NCI-H2081 treated with DMSO at 0.1 percent for 48 hours (cell line): ENCODE data around the gene RGS3.
"Not testable (repeated sequence)": the region's sequence is repeated elsewhere in the genome, so short reads cannot be mapped to it uniquely, and the experiment has no call there.

Experiments used
- DNase-seq: peaks from one replicate; lab custom pipeline; 2025; lab: John Stamatoyannopoulos, UW

RGS3 gene

DNA sequence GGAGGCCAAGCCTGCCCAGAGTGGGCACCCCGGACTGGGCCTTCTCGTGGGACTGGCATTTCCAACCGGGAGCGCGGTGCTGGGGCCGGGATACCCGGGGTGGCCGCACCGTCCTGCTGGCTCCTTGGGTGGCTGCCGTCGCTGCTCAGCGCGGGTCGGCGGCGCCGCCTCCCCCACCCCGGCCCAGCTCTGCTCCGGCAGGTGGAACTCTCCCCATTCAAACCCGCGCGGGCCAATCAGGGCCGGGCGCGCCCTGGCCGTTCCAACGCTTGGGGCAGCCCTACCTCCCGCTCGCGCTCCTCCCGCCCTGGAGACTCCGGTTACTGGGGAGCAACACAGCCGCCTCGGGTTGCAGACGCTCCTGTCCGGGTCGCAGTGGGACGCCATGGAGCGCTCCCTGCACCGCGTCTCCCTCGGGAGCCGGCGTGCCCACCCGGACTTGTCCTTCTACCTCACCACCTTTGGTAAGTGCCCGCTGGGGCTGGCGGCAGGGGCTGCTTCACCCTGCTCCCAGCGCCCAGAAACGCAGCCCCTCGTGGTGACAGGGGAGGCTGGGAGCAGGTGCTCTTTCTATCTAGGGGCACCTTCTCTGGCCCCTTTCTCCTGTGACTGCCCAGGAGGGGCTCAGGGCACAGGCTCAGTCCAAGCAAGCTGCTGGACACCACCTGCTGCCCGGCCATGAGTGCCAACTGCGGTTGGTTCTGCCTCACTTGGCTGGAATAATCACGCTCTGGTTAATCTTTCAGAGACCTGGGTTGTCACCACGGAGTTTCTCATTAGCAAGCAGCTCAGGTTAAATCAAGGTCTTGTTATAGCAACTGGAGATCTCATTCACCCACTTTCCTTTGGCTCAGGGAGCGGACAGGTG, at the start of gene RGS3:
RGS3 (plus strand) TSS at position 310 of the 868 bp plus-strand sequence; CDS start at position 386, 76 bp downstream.
- DNase-seq, result peak; percentile 44

DNA sequence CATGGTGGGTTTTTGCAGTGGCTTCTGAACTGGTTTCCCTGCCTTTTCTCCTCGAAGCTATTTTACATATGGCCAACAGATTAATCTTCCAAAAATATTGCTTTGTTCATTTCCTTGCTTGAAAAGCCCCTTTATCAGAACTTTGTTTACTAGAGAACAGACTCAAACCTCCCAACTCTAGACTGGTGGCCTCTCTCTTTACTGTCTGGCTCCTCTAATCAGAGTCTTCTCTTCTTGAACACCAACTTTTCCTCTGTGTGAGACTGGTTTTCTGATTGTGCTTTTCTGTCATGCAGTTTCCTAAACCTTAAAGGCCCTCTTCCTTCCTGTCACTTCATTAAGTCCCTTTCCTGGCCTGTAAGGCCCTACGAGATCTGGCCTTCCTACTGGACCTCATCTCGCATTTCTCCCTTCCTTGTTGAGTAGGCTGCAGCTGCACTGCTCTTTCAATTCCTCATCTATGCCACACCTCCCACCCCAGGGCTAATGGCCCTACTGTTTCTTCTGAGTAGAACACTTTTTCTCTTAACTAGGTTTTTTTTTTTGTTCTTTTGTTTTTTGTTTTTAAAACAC, 47.3 kb upstream of the RGS3 start:
- no peak for DNase-seq

DNA sequence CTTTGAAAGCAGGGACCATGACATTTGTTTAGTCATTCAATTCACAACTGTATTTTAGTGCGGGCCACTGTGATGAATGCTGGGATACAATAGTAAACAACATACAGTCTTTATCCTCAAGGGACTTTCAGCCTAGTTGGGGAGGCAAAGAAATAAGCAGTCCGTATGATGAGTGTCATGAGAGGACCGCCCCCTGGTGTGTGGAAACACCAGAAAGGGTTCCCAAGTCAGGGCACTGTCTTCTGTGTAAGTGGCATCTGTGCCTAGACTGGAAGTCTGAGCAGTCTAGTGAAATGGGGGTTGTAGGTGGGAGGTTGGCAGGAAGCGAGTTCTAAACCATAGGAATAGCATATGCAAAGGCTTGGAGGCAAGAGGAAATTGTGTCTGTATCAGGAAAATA, 46.2 kb upstream of the RGS3 start:
- DNase-seq, result no peak

DNA sequence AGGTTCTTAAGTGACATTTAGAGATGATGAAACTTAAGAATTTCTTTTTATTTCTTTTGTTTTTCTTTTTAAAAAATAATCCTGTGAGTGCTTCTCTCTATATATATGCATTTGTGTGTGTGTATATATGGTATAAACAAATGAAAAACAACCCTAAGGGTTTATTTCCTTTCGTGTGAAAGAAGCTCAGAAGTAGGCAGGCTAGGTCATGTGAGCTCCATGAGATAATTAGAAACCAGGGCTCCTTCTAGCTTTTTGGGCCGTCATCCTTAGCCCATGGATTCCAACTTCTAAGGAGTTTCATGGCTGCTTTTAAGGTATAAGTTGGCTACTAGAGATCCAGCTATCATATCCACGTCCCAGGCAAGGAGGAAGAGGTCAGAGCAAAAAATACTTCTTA, 41.8 kb upstream of the RGS3 start:
- DNase-seq, result no peak

DNA sequence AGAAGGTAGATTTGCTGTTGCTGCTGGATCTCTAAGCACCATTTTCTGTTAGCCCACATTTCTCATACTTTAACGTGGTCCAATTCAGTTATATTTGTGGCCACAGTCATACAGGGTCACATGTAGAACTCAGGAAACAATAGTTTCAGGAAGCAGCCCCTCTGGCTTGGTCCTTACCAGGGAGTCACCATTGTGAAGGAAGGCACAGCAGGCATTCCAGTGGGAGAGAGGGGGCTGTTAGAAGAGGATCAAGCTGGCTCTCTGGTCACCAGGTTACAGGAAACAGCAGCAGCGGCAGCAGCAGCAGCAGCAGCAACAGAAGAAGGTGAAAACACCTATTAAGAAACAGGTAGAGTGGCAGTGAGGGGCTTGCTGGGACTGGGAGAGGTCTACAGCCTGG, 38.5 kb upstream of the RGS3 start:
- DNase-seq, result no peak

DNA sequence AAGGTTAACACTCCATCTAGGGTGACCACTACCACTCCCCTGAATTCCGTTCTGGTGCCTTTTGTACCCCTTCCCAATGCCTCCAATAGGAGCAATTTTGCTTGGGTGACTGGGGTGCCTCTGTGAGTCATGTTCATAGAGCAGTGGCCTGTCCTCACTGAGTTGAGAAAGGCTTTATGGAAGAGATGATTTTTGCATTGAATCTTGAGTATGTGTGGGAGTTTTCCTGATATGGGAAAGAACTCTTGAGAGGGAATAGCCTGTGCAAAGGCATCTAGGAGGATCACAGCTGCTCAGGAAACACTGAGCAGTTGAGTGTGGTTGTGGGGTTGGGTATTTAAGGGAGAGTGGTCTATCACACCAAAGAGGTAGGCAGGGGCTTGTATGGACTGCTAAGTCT, 36.8 kb upstream of the RGS3 start:
- no peak for DNase-seq

DNA sequence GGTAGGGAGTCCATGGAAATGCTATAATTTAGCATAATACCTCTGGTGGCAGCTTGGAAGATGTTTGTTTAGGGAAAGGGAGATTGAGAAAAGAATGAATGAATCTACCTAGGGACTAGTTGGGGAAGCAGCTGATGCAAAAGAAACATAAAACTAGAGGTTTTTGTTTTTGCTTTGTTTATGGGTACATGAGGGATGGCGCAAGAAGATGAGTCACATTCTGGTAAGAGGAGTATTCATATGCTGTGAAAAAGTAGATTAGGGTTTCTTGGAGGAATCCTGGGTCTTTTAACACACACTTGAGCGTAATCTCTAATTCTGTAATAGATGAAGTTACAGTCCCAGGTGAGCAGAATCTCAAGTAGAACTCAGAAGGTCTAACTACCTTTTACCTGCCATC, 35.9 kb upstream of the RGS3 start:
- DNase-seq, result no peak

DNA sequence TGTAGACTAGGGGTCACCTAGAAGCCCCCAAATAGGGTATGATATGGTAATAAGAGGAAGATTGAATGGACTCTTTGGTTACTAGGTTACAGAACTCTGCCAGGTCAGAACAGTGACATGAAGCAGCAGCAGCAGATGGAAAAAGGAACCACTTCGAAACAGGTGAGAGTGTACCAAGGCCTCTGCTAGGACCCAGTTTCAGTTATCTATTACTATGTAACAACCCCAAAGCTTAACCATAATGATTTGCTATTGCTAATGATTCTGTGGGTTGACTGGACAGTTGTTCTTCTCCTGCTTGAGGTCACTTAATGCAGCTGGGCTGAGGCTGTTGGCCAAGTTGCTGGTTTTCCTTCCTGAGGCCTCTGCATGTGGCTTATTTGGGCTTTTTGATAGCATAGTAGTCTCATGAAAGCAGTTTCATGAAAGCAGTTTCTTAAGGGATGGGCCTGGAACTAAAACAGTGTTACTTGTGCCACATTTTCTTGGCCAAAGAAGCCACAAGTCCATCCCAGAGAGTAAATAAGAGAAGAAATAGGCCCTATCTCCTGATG, 35.4 kb upstream of the RGS3 start:
- DNase-seq, result no peak

DNA sequence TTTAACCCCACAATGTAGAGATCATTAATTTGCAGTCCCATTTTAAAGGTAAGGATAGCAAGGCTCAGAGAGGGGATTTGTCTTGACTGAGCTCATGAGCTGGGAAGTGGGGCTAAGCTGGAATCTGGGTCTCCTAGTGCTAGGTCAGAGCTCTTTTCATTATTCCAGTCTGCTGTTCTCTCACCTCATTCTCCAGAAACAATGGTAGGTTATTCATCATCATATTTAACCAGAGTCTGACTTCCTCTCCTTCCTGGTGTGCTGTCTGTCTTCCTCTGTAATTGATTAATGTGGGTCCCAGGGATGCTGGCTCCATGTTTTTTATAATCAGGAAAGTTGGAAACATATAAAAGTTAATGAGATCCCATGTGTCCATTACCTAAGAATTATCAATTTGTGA, 32.3 kb upstream of the RGS3 start:
- no peak for DNase-seq

DNA sequence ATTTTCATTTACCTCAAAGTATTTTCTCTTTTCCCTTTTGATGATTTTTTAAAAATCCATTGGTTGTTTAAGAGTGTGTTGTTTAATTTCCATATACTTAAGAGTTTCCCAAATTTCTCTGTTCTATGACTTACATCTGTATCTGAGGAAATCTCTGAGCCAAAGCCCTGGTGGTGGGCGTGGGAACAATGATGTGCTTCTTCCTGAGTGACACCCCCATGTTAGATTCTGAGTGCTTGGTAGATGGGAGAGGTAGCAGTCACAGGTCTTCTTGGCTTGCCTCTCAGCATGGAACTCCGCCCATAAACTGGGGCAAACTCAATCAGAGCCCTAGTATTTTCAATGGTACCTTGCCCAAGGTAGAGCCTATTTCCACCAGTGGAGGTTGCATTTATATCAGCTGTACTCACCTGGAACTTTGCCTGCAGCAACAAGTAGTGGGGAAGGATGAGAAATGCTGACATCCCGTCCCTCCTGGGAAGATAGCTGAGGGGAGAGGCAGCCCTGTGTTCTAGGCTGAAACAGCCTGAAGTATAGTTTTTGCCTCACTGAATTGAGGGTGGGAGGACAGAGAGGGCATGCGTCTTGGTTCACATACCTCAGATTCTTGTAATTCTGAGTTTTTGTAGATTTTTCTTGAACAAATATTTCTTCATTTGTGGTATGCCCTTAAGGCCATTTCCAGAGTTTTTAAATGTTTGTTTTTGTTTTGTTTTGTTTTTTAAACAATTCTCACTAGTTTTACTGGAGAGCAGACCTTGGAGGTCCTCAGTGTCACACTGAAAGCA, 26.6 kb upstream of the RGS3 start:
- no peak for DNase-seq

DNA sequence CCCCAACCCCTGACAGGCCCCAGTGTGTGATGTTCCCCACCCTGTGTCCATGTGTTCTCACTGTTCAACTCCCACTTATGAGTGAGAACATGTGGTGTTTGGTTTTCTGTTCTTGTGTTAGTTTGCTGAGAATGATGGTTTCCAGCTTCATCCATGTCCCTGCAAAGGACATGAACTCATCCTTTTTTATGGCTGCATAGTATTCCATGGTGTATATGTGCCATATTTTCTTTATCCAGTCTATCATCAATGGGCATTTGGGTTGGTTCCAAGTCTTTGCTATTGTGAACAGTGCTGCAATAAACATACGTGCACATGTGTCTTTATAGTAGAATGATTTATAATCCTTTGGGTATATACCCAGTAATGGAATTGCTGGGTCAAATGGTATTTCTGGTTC, 25.8 kb upstream of the RGS3 start:
- DNase-seq, result not testable (repeated sequence)

DNA sequence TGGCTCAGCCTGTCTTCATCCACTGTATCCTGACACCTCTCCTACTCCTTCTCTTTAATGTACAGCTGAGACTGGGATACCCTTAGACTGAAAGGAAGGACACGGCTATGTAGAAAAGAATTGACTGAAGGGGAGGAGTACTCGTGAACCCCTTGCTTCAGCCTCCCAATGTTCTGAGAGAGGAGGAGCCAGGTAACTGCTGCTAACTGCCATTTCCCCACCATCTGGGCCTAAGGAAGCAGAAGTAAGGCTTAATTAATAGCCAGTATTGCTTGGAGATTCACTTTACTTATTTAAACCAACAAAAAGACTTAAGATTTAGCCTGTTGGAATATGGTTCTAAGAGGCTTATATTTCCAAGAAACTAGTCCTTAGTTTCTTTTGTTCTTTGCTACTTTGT, 18.8 kb upstream of the RGS3 start:
- no peak for DNase-seq

DNA sequence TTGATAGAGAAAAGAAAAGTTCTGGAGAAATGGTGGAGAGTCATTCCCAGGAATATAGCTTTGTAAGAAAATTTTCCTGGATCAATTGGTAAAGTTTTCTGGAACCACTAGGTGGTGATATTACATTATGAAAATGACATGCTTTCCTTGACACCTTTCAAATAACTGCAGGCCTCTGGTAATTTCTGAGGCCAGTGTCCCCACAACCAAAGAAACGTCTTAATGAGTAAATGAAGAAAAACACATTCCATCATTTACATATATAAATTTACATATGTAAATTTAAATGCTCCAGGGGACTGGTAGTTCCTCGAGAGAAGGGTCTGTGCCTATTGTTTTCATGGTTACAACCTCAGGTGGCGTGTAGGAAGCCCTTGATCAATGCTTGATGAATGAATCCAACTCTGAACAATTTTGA, 17.2 kb upstream of the RGS3 start:
- DNase-seq, result no peak

DNA sequence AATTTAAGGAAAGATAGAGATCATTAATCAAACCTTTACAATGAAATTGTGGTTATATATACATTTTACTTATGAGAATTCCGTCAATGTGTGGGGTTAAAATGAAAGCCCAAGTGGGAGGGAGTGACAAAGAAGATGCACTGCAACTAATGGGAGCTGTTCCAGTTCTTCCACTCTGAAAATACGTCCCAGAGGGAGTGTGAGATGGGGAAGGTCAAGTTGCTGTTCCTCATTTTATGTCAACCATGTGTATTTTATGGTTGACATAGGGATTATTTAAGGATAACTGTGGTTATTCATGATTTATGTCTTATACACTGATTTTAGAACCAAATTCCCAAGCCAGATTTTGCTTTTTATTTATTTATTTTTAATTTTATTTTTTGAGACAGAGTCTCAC, 14.2 kb upstream of the RGS3 start:
- DNase-seq, result no peak

DNA sequence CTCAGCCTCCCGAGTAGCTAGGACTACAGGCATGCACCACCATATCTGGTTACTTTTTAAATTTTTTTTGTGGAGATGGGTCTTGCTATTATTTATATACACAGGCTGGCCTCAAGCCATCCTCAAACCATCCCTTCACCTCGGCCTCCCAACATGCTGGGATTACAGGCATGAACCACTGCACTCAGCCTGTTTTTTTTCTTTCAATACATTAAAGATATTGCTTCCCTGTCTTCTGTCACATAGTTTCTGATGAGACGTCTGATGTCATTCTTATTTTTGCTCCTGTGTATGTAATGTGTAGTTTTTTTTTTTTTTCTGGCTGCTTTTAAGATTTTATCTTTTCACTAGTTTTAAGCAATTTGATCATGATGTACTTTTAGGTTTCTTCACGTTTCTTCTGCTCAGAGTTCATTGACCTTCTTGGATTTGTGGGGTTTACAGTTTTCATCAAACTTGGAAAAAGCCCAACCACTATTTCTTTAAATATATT, 11.4 kb upstream of the RGS3 start:
- DNase-seq, result no peak

DNA sequence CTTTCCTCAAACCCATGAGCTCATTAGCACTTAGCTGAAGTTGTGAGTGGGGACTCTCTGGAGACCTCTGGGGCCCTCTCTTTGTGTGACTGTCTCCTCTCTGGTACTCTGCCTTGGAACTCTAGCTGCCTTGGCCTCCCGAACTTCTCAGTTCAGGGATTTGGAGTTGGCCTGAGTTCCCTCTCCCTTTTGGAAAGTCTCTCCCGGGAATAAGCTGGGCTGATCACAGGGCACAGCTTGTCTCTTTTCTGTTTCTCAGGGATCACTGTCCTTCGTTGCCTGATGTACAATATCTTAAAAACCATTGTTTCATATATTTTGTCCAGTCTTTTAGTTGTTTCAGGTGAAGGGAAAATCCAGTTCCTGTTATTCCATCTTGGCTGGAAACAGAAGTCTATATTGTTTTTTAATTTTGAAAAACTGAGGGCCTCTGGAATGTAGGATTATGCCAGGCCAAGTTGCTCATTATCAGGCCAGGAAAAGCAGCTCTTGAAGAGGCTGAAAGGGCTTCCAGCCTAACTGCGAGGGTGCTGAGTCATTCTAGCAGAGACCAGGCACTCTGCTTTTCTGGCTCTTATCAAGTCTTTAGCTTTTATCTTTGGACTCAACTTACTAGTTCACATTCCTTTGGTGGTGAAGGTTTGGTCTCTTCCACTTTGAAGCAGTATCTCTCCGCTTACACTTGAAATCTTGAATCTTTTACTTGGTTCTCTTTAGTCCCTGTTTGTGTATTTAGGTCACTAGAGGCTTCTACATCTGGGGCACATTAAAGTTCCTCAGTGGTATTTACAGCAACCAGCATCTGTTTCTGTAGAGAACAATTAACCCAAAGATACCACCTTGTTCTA, 8.4 kb upstream of the RGS3 start:
- no peak for DNase-seq

DNA sequence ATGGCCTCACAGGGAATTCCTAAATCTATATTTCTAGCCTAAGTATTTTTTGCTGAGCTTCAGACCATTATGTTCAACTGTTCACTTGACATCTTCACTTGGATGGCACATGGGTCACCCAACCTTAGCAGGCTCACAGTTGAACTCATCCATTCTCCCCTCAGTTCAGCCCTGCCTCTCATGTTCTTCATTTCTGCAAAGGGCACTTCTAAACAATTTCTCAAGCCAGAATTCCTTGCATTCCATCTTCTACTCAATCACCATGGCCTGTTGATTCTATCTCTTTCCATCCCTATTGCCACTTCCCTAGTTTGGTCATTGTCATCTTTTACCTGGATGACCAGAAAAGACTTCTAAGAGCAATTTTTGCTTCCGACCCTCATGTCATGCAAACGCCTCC, 7.3 kb upstream of the RGS3 start:
- no peak for DNase-seq

DNA sequence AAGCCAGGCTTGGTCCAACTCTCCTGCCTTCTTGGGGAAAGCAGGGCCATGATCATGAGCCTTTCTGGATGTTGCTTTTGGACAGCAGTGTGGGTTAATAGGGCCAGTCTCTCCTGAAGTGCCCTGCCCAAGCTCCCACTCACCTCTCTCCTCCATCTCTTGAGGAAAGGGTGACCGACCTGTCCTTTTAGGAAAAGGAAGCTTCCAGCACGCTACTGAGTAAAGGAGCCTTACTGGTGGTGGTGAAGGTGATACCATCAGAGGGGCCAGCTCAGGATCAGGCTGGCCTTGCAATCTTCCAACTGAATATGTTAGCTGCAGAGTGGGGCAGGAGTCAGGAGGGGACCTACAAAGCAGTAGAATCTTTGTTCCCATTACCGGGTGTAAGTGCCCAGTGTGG, 2.2 kb upstream of the RGS3 start:
- no peak for DNase-seq

DNA sequence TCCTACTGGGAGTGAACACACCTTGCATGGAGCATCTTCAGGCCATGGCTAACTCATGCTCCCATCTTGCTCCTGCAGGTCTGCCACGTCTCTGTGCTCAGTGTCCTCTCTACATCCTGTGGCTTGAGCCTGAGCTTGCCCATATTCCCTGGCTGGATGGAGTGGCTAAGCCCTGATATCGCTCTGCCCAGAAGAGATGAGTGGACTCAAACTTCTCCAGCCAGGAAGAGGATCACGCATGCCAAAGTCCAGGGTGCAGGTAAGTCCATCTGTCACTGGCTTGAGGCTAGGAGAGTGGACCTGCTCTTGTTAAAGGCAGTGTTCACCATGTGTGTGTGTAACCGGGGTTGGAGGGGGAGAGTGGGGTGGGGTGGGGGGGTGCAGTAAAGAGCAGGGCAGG, 1.6 kb upstream of the RGS3 start:
- DNase-seq, result no peak

DNA sequence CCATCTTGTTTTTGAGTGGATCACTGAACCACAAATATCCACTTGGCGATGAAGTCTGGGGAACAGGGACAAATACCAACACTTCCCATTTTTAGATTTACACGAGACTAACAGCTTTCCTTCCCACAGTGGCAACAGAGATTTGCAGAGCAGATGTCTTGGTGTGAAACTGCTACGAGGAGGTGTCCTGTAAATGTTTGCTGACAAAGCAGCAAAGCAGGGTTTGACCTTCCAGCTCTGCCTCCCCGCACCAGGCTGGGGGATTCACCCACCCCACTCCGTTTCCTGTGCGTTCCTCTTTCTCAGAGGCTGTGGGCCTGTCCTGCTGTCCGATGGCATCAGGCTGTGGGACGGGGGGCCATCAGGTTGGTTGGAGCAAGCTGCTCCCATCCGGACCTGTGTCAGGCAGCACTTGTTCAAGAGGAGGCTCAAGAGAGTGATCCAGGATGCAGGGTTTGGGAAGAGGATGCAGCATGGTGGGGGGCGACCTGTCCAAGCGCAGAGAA, 693 bp upstream of the RGS3 start:
- DNase-seq, result no peak

DNA sequence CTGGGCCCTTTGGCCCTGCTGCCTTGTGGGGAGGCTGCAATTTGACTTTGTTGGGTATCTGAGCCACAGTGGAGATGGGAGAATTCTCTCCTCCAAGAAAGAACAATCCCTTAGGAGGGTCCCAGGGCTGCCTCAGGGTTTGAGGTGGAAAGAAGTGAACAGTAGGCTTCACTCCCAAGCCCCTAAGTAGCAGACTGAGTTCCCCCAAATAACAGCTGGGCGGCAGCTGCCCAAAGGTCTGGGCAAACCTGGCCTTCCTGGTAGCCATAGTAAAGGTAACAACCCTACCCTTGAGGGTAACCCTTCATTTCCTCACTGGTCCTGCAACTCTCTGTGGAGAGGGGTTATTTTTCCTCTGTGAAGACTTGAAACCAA, 746 bp downstream of the RGS3 start:
- no peak for DNase-seq
